ENCODE results near the gene SORCS2. TPM values are rescaled to one million over a fixed set of nuclear protein-coding genes. Genes with fewer than 3 reads are reported as not detected.

SORCS2 gene
- total RNA-seq, 1 experiment from 2014 or later = 0.15 TPM

DNA sequence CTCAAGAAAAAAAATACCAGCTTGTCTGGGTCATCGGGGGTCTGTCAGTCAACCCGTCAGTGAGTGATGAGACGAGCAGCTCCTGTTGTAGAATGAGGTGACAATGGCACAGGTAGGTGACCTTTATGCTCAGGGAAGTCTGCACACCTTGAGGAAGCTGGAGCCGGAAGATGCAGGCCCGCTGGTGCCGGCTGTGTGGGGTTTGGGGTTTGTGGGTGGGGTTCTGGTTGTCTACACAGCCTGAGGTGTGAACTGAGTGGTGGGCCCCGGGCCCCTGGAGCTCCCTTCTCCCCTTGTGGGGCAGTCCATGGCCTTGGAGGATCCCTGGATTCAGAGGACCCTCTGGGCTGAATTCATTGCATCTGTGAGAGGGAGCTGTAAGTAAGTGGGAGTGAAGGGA, 75.5 kb downstream of the SORCS2 start:
- POLR2A ChIA-PET = no interaction called here
- DNase-seq (ENCODE audit: low read depth, low spot score) (no peak), ATAC-seq (no peak)
- H3K9me3 ChIP-seq (ENCODE audit: control insufficient read depth, insufficient read depth, low read depth, low read length) = no peaks in the 10 kb centered on the region
- 0 out of 2 replicates have a peak, but pooled peaks cover 3% of the 10 kb centered on the region for H3K4me1 ChIP-seq (ENCODE audit: control insufficient read depth, insufficient read depth, low read length)
- H3K27ac ChIP-seq (ENCODE audit: low read length) = no peak overlapping the region
- no TSS peak for BruUV-seq (replicated peaks)
- in situ Hi-C loops (cut with HindIII; ENCODE audit: low pct_unique_long_range_greater_than_20kb, low sequenced_read_pairs) (no loop called here), intact Hi-C loops (cut with micrococcal nuclease; ENCODE audit: unreplicated experiment) (no loop called here)
- H3K27me3 ChIP-seq (ENCODE audit: control insufficient read depth, insufficient read depth, low read length) = no peaks in the 10 kb centered on the region
- TF ChIP-seq, protein P1, sequence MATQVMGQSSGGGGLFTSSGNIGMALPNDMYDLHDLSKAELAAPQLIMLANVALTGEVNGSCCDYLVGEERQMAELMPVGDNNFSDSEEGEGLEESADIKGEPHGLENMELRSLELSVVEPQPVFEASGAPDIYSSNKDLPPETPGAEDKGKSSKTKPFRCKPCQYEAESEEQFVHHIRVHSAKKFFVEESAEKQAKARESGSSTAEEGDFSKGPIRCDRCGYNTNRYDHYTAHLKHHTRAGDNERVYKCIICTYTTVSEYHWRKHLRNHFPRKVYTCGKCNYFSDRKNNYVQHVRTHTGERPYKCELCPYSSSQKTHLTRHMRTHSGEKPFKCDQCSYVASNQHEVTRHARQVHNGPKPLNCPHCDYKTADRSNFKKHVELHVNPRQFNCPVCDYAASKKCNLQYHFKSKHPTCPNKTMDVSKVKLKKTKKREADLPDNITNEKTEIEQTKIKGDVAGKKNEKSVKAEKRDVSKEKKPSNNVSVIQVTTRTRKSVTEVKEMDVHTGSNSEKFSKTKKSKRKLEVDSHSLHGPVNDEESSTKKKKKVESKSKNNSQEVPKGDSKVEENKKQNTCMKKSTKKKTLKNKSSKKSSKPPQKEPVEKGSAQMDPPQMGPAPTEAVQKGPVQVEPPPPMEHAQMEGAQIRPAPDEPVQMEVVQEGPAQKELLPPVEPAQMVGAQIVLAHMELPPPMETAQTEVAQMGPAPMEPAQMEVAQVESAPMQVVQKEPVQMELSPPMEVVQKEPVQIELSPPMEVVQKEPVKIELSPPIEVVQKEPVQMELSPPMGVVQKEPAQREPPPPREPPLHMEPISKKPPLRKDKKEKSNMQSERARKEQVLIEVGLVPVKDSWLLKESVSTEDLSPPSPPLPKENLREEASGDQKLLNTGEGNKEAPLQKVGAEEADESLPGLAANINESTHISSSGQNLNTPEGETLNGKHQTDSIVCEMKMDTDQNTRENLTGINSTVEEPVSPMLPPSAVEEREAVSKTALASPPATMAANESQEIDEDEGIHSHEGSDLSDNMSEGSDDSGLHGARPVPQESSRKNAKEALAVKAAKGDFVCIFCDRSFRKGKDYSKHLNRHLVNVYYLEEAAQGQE (IDR thresholded peaks at IDR 0.05; ENCODE audit: insufficient read depth in 1 of 2, low read depth in 2 of 2, low read length in 1 of 2) = no peak
- TF ChIP-seq POLR2AphosphoS5 (IDR thresholded peaks at IDR 0.05; ENCODE audit: low read depth, low read length) = no peak
- TF ChIP-seq TCF7L2 (IDR thresholded peaks at IDR 0.05; ENCODE audit: low read depth, low read length) = no peak
- TF ChIP-seq, protein P2, sequence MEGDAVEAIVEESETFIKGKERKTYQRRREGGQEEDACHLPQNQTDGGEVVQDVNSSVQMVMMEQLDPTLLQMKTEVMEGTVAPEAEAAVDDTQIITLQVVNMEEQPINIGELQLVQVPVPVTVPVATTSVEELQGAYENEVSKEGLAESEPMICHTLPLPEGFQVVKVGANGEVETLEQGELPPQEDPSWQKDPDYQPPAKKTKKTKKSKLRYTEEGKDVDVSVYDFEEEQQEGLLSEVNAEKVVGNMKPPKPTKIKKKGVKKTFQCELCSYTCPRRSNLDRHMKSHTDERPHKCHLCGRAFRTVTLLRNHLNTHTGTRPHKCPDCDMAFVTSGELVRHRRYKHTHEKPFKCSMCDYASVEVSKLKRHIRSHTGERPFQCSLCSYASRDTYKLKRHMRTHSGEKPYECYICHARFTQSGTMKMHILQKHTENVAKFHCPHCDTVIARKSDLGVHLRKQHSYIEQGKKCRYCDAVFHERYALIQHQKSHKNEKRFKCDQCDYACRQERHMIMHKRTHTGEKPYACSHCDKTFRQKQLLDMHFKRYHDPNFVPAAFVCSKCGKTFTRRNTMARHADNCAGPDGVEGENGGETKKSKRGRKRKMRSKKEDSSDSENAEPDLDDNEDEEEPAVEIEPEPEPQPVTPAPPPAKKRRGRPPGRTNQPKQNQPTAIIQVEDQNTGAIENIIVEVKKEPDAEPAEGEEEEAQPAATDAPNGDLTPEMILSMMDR (IDR thresholded peaks at IDR 0.05) = no peak
- TF ChIP-seq SIN3A (IDR thresholded peaks at IDR 0.05; ENCODE audit: borderline replicate concordance, insufficient read depth, low read depth, low read length) = no peak
- CTCF ChIA-PET = no interaction called here
- no peaks in the 10 kb centered on the region for H3K36me3 ChIP-seq (ENCODE audit: control insufficient read depth, insufficient read depth, low read length)
- no peak overlapping the region for H3K4me3 ChIP-seq (ENCODE audit: low read depth in 2 of 2, low read length in 2 of 2)

DNA sequence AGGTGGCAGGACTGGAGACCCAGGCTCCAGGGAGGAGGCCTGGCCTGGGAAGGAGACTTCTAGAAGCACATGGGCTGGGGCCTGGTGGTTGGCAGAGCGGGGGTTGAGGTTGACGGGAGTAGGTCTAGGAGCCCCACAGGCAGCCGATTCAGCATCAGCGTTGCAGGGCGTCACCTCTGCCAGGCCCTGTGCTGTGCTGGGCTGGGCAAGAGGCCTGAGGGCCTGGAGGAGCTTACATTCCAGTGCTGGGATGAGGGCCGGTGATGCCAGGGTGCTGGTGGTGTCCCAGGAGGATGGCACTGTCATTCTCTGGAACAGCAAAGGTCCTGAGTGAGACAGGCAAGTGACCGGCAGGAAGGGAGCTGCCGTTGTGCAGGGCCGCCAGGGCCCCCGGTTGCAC, 76.6 kb downstream of the SORCS2 start:
- ATAC-seq = no peak
- BruUV-seq (replicated peaks) = no TSS peak
- Histone ChIP-seq H3K27ac (ENCODE audit: low read length) (no peak overlapping the region), H3K4me3 (ENCODE audit: low read depth in 2 of 2, low read length in 2 of 2) (no peak overlapping the region), H3K4me1 (ENCODE audit: control insufficient read depth, insufficient read depth, low read length) (0 out of 2 replicates have a peak, but pooled peaks cover 3% of the 10 kb centered on the region), H3K27me3 (ENCODE audit: control insufficient read depth, insufficient read depth, low read length) (no peaks in the 10 kb centered on the region), H3K9me3 (ENCODE audit: control insufficient read depth, insufficient read depth, low read depth, low read length) (no peaks in the 10 kb centered on the region), H3K36me3 (ENCODE audit: control insufficient read depth, insufficient read depth, low read length) (no peaks in the 10 kb centered on the region)
- TF ChIP-seq, protein P1 (IDR thresholded peaks at IDR 0.05; ENCODE audit: insufficient read depth in 1 of 2, low read depth in 2 of 2, low read length in 1 of 2) = no peak
- TF ChIP-seq POLR2AphosphoS5 (IDR thresholded peaks at IDR 0.05; ENCODE audit: low read depth, low read length) (no peak), SIN3A (IDR thresholded peaks at IDR 0.05; ENCODE audit: borderline replicate concordance, insufficient read depth, low read depth, low read length) (no peak), TCF7L2 (IDR thresholded peaks at IDR 0.05; ENCODE audit: low read depth, low read length) (no peak)
- TF ChIP-seq, protein P2 (IDR thresholded peaks at IDR 0.05) = no peak
- ChIA-PET POLR2A (no interaction called here), CTCF (no interaction called here)
- in situ Hi-C loops (cut with HindIII; ENCODE audit: low pct_unique_long_range_greater_than_20kb, low sequenced_read_pairs) (no loop called here), intact Hi-C loops (cut with micrococcal nuclease; ENCODE audit: unreplicated experiment) (no loop called here)
- no peak for DNase-seq (ENCODE audit: low read depth, low spot score)

Measured in Panc1 (cell line).